H1 (cell line): ENCODE results near the gene ENOX2. TPM values are rescaled to one million over a fixed set of nuclear protein-coding genes. Genes with fewer than 3 reads are reported as not detected.

Experiments used
- CTCF ChIA-PET: fragments of 300-600 bp; sonication (Branson Sonifier 250); formaldehyde crosslinking; loops from one replicate; lab custom pipeline; 2021; ENCODE audit not compliant: partially characterized antibody; lab: Charles Lee
- POLR2A ChIA-PET: fragments of 300-600 bp; sonication (Branson Sonifier 250); formaldehyde crosslinking; loops from one replicate; lab custom pipeline; 2021; ENCODE audit warnings: inconsistent platforms; ENCODE audit not compliant: partially characterized antibody; lab: Charles Lee
- DNase-seq, 2 experiments: peaks; one replicate each; pipeline versions ENCODE4 v3.0.0 to v3.0.0-alpha.2; 2010 to 2022; ENCODE audit warnings: low spot score in 2 of 2, low read depth in 1 of 2, mixed read lengths in 1 of 2
- FAIRE-seq: peaks from 2 replicates; lab custom pipeline; 2011; peaks lifted over from hg19 to GRCh38; lab: Jason Lieb, UNC
- H2AFZ ChIP-seq: 2 replicates; pipeline ENCODE4 v1.8.1; 2012; ENCODE audit warnings: low read length, inconsistent platforms
- H2AK5ac ChIP-seq: 2 replicates; pipeline ENCODE4 v1.6.1; 2013; ENCODE audit warnings: low read depth, low read length
- H2BK120ac ChIP-seq: replicated peaks from 2 replicates; pipeline ENCODE3; 2013; ENCODE audit warnings: low read depth, low read length, inconsistent platforms
- H2BK12ac ChIP-seq: 2 replicates; pipeline ENCODE4 v1.6.1; 2013; ENCODE audit warnings: low read depth, low read length
- H2BK15ac ChIP-seq: 2 replicates; pipeline ENCODE4 v1.6.1; 2013; ENCODE audit warnings: low read length
- H2BK20ac ChIP-seq: 2 replicates; pipeline ENCODE4 v1.6.1; 2013; ENCODE audit warnings: low read length
- H2BK5ac ChIP-seq: 2 replicates; pipeline ENCODE4 v1.6.1; 2013; ENCODE audit warnings: low read depth, low read length
- H3K14ac ChIP-seq: 2 replicates; pipeline ENCODE4 v1.6.1; 2013; ENCODE audit warnings: inconsistent platforms; ENCODE audit not compliant: insufficient read length
- H3K18ac ChIP-seq: 2 replicates; pipeline ENCODE4 v1.6.1; 2013; ENCODE audit warnings: low read length; ENCODE audit errors: extremely low read depth
- H3K23ac ChIP-seq: 2 replicates; pipeline ENCODE4 v1.6.1; 2013; ENCODE audit warnings: inconsistent platforms; ENCODE audit not compliant: insufficient read length
- H3K23me2 ChIP-seq: 2 replicates; pipeline ENCODE4 v1.6.1; 2013; ENCODE audit warnings: low read depth, low read length
- H3K27ac ChIP-seq: 2 replicates; pipeline ENCODE4 v1.6.1; 2011; ENCODE audit warnings: low read depth, low read length, inconsistent platforms
- H3K27me3 ChIP-seq, 4 experiments: replicated peaks in 1 of 4; 1 replicate in 1 of 4; 2 replicates in 3 of 4; pipeline versions ENCODE4 v1.6.1 to v1.8.1; 2011 to 2013; ENCODE audit warnings: low read length in 3 of 4, mild to moderate bottlenecking in 3 of 4, inconsistent platforms in 2 of 4, mixed read lengths in 2 of 4, moderate library complexity in 1 of 4; ENCODE audit not compliant: control insufficient read depth in 3 of 4, insufficient read depth in 3 of 4; ENCODE audit errors: extremely low read depth in 1 of 4
- H3K36me3 ChIP-seq, 4 experiments: 2 replicates each; pipeline versions ENCODE4 v1.6.1 to v1.8.1; 2011 to 2013; ENCODE audit warnings: mild to moderate bottlenecking in 4 of 4, low read length in 3 of 4, moderate library complexity in 2 of 4, control low read depth in 1 of 4, inconsistent platforms in 1 of 4; ENCODE audit not compliant: insufficient read depth in 4 of 4, control insufficient read depth in 2 of 4
- H3K4ac ChIP-seq: replicated peaks from 2 replicates; pipeline ENCODE3; 2013; ENCODE audit warnings: low read length, low read depth, mixed read lengths, inconsistent platforms; ENCODE audit not compliant: insufficient read length
- H3K4me1 ChIP-seq, 4 experiments: replicated peaks in 1 of 4; 1 replicate in 1 of 4; 2 replicates in 3 of 4; pipeline versions ENCODE4 v1.6.1 to v1.8.1; 2011 to 2013; ENCODE audit warnings: low read length in 3 of 4, inconsistent platforms in 2 of 4, mixed read lengths in 1 of 4; ENCODE audit not compliant: insufficient read depth in 4 of 4, control insufficient read depth in 3 of 4
- H3K4me2 ChIP-seq, 2 experiments: 2 replicates each; pipeline versions ENCODE4 v1.6.1 to v1.8.1; 2011 to 2013; ENCODE audit warnings: low read depth in 2 of 2, low read length in 2 of 2, control low read depth in 1 of 2, inconsistent platforms in 1 of 2, mild to moderate bottlenecking in 1 of 2; ENCODE audit not compliant: insufficient read depth in 1 of 2
- H3K4me3 ChIP-seq, 4 experiments: fragments of 200-600, 300-600 bp in 1 of 4; sonication (generic), shearing (Covaris generic), sonication (Bioruptor Twin) in 1 of 4; 2 replicates each; pipeline versions ENCODE4 v1.5.1 to v1.8.1; 2011 to 2016; ENCODE audit warnings: low read length in 4 of 4, low read depth in 3 of 4, control low read depth in 2 of 4, inconsistent platforms in 2 of 4, mild to moderate bottlenecking in 2 of 4, mixed read lengths in 1 of 4, moderate library complexity in 1 of 4; ENCODE audit not compliant: insufficient read depth in 2 of 4; ENCODE audit errors: extremely low read depth in 1 of 4
- H3K56ac ChIP-seq: replicated peaks from 2 replicates; pipeline ENCODE3; 2013; ENCODE audit warnings: low read depth, mild to moderate bottlenecking, mixed read lengths, low read length, inconsistent platforms; ENCODE audit not compliant: insufficient read length
- H3K79me1 ChIP-seq: 2 replicates; pipeline ENCODE4 v1.6.1; 2013; ENCODE audit warnings: low read depth, low read length, control low read depth
- H3K79me2 ChIP-seq, 2 experiments: 2 replicates each; pipeline versions ENCODE4 v1.6.1 to v1.8.1; 2012 to 2013; ENCODE audit warnings: low read length in 2 of 2, mild to moderate bottlenecking in 2 of 2, inconsistent platforms in 1 of 2; ENCODE audit not compliant: insufficient read depth in 2 of 2, control insufficient read depth in 1 of 2
- H3K9ac ChIP-seq, 4 experiments: replicated peaks in 1 of 4; 1 replicate in 1 of 4; 2 replicates in 3 of 4; pipeline versions ENCODE4 v1.6.1 to v1.8.1; 2011 to 2013; ENCODE audit warnings: low read depth in 3 of 4, low read length in 3 of 4, control low read depth in 2 of 4, mild to moderate bottlenecking in 2 of 4, moderate library complexity in 2 of 4, inconsistent platforms in 1 of 4; ENCODE audit errors: extremely low read depth in 1 of 4
- H3K9me3 ChIP-seq, 2 experiments: 2 replicates each; pipeline versions ENCODE4 v1.6.1 to v1.8.1; 2012 to 2013; ENCODE audit warnings: mild to moderate bottlenecking in 2 of 2, moderate library complexity in 2 of 2, control low read depth in 1 of 2, inconsistent platforms in 1 of 2, low read depth in 1 of 2, low read length in 1 of 2, mixed read lengths in 1 of 2; ENCODE audit not compliant: insufficient read depth in 2 of 2
- H4K20me1 ChIP-seq, 2 experiments: replicated peaks in 1 of 2; 2 replicates each; pipeline versions ENCODE3 to v1.8.1; 2011 to 2013; ENCODE audit warnings: inconsistent platforms in 2 of 2, low read length in 2 of 2, mild to moderate bottlenecking in 1 of 2; ENCODE audit not compliant: insufficient read depth in 2 of 2, control insufficient read depth in 1 of 2
- H4K5ac ChIP-seq: 2 replicates; pipeline ENCODE4 v1.6.1; 2013; ENCODE audit warnings: low read length, low read depth, mixed read lengths, inconsistent platforms; ENCODE audit not compliant: insufficient read length
- H4K8ac ChIP-seq: 2 replicates; pipeline ENCODE4 v1.8.0; 2013; ENCODE audit warnings: mild to moderate bottlenecking, moderate library complexity, low read length, inconsistent platforms; ENCODE audit not compliant: insufficient read depth; ENCODE audit errors: extremely low read depth
- H4K91ac ChIP-seq: replicated peaks from 2 replicates; pipeline ENCODE3; 2013; ENCODE audit warnings: low read length, mixed read lengths, inconsistent platforms; ENCODE audit not compliant: insufficient read length
- BACH1 ChIP-seq: IDR thresholded peaks from 2 replicates; pipeline ENCODE4 v1.6.1; 2012; ENCODE audit warnings: low read length, improper control_type of control experiment
- CHD2 ChIP-seq: IDR thresholded peaks from 2 replicates; pipeline ENCODE4 v1.6.1; 2012; ENCODE audit warnings: low read length, improper control_type of control experiment
- GTF2F1 ChIP-seq: IDR thresholded peaks from 2 replicates; pipeline ENCODE4 v1.6.1; 2012; ENCODE audit warnings: low read depth, low read length, improper control_type of control experiment, borderline replicate concordance
- JUN ChIP-seq: IDR thresholded peaks from 2 replicates; pipeline ENCODE4 v1.6.1; 2011; ENCODE audit warnings: low read depth, mild to moderate bottlenecking, improper control_type of control experiment, low read length
- KDM1A ChIP-seq: fragments of 200-600, 300-600 bp; sonication (generic); IDR thresholded peaks from 2 replicates; pipeline ENCODE4 v1.7.1; 2016; ENCODE audit warnings: mild to moderate bottlenecking, low read length, borderline replicate concordance
- RNF2 ChIP-seq: fragments of 200-900, 300-1000 bp; sonication (generic); IDR thresholded peaks from 2 replicates; pipeline ENCODE4 v1.7.1; 2016; ENCODE audit warnings: borderline replicate concordance, low read depth, mild to moderate bottlenecking, antibody characterized with exemption, low read length; ENCODE audit not compliant: poor library complexity, severe bottlenecking; ENCODE audit errors: missing control alignments
- SIN3A ChIP-seq, 2 experiments: IDR thresholded peaks in 1 of 2; conservative IDR thresholded peaks in 1 of 2; 2 replicates each; pipeline ENCODE4 v1.6.1; 2011 to 2012; ENCODE audit warnings: low read length in 2 of 2, improper control_type of control experiment in 1 of 2, low read depth in 1 of 2, mild to moderate bottlenecking in 1 of 2
- polyA plus RNA-seq, 7 experiments: library from polyadenylated mRNA; depleted of rRNA in 3 of 7; stranded (reverse) in 5 of 7; unstranded in 2 of 7; fragments of >200 nt in 5 of 7; fragments of 200-250 nt in 2 of 7; gene quantifications; 1 replicate in 5 of 7; 2 replicates in 1 of 7; 4 replicates in 1 of 7; pipeline versions ENCODE4 v1.2.1 to v1.2.3, GENCODE V29; 2011 to 2013; ENCODE audit warnings: missing spikeins in 2 of 7, mixed read lengths in 2 of 7
- total RNA-seq: library from RNA; stranded (reverse); fragmentation: NEBNext Ultra II Directional; extraction: Animal tissue kit (Norgen Biotek cat#: 25700); gene quantifications from 2 replicates; pipeline ENCODE4 v1.2.1, GENCODE V29; 2021
- TF ChIP-seq, protein P1 (sequence below): IDR thresholded peaks from 2 replicates; pipeline ENCODE4 v1.6.1; 2012; ENCODE audit warnings: inconsistent platforms
- TF ChIP-seq, protein P2 (sequence below), 3 experiments: IDR thresholded peaks; 1 replicate in 2 of 3; 2 replicates in 1 of 3; pipeline versions ENCODE4 v1.5.1 to v1.6.1; 2011; ENCODE audit warnings: low read length in 3 of 3, mild to moderate bottlenecking in 3 of 3, inconsistent platforms in 2 of 3, low read depth in 1 of 3, moderate library complexity in 1 of 3; ENCODE audit not compliant: insufficient read depth in 1 of 3; ENCODE audit errors: control extremely low read depth in 1 of 3

ENOX2 gene
- total and polyA plus RNA-seq, 2 of the 8 experiments (the other 6 are each of a cell fraction or from before 2014, with no cell fraction given): 4.5 to 12.3 TPM

DNA sequence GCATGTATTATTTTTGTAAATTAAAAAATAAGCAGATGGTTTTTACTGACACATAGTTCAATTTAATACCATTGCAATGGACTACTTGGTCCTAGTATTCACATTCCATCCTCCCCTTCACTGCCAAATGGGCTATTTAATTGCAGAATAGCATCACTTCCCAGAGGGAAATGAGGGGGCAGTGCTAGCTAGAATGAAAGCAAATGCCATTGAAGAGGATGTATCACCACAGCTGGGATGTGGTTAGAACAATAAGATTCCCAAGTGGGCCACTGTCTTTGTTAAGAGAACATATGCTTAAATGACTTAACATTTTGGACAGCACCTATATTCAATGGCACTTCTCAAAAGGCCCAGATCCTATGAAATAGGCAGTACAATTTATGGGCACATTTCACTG, 276.5 kb downstream of the ENOX2 start:
- no peaks in the 10 kb centered on the region for H3K27me3 ChIP-seq
- no peaks in the 10 kb centered on the region for H3K23me2 ChIP-seq
- no peak overlapping the region for H2BK120ac ChIP-seq
- no peaks in the 10 kb centered on the region for H3K79me2 ChIP-seq
- H4K20me1 ChIP-seq: no peaks in the 10 kb centered on the region
- no peak overlapping the region for H3K18ac ChIP-seq
- H3K4ac ChIP-seq: no peak overlapping the region
- no peak for FAIRE-seq
- no peaks in the 10 kb centered on the region for H3K36me3 ChIP-seq
- H3K4me1 ChIP-seq: peaks cover 0 to 3% (median 0%) of the 10 kb centered on the region in 4 experiments; a peak in 1 of 7 replicates
- H3K4me3 ChIP-seq: no peak overlapping the region
- no peak overlapping the region for H4K91ac ChIP-seq
- TF ChIP-seq, protein P1, sequence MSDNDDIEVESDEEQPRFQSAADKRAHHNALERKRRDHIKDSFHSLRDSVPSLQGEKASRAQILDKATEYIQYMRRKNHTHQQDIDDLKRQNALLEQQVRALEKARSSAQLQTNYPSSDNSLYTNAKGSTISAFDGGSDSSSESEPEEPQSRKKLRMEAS: no peak
- TF ChIP-seq RNF2: no peak
- TF ChIP-seq BACH1: no peak
- TF ChIP-seq GTF2F1: no peak
- TF ChIP-seq, protein P2, sequence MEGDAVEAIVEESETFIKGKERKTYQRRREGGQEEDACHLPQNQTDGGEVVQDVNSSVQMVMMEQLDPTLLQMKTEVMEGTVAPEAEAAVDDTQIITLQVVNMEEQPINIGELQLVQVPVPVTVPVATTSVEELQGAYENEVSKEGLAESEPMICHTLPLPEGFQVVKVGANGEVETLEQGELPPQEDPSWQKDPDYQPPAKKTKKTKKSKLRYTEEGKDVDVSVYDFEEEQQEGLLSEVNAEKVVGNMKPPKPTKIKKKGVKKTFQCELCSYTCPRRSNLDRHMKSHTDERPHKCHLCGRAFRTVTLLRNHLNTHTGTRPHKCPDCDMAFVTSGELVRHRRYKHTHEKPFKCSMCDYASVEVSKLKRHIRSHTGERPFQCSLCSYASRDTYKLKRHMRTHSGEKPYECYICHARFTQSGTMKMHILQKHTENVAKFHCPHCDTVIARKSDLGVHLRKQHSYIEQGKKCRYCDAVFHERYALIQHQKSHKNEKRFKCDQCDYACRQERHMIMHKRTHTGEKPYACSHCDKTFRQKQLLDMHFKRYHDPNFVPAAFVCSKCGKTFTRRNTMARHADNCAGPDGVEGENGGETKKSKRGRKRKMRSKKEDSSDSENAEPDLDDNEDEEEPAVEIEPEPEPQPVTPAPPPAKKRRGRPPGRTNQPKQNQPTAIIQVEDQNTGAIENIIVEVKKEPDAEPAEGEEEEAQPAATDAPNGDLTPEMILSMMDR (IDR thresholded peaks at IDR 0.05; ENCODE audit: control extremely low read depth in 1 of 3, insufficient read depth in 1 of 3, low read depth in 1 of 3, low read length in 3 of 3): no peak
- TF ChIP-seq CHD2: no peak
- no peak for TF ChIP-seq JUN
- no peak for TF ChIP-seq SIN3A (conservative IDR thresholded peaks at IDR 0.05 in 1 of 2, IDR thresholded peaks at IDR 0.05 in 1 of 2; ENCODE audit: low read depth in 1 of 2, low read length in 2 of 2)
- TF ChIP-seq KDM1A: no peak
- no peak overlapping the region for H4K5ac ChIP-seq
- no peak overlapping the region for H3K56ac ChIP-seq
- H2AK5ac ChIP-seq: no peak overlapping the region
- no peak overlapping the region for H3K4me2 ChIP-seq
- no peak overlapping the region for H3K23ac ChIP-seq
- POLR2A ChIA-PET: interaction anchor here (0.7 kb wide), 1 partner anchor 290 kb away, joined by 3 read pairs; no protein-coding TSS in a partner anchor
- no peaks in the 10 kb centered on the region for H3K79me1 ChIP-seq
- H3K27ac ChIP-seq: no peak overlapping the region
- H3K9ac ChIP-seq: no peak overlapping the region
- H2AFZ ChIP-seq: no peak overlapping the region
- H3K14ac ChIP-seq: no peak overlapping the region
- no peak overlapping the region for H4K8ac ChIP-seq
- CTCF ChIA-PET: no interaction called here
- H2BK15ac ChIP-seq: no peak overlapping the region
- H2BK5ac ChIP-seq: no peak overlapping the region
- H2BK20ac ChIP-seq: no peak overlapping the region
- no peak for DNase-seq
- no peaks in the 10 kb centered on the region for H3K9me3 ChIP-seq
- H2BK12ac ChIP-seq: no peak overlapping the region
